HEK293T (cell line): ENCODE results near the gene PRKAR1B.

Experiments used
- CTBP1 ChIP-seq: fragments of 450-650 bp; IDR thresholded peaks from 2 replicates; pipeline ENCODE4 v1.6.1; 2016; ENCODE audit warnings: borderline replicate concordance
- FOXM1 ChIP-seq: fragments of 450-650 bp; IDR thresholded peaks from 2 replicates; pipeline ENCODE4 v1.6.1; 2017; ENCODE audit warnings: mild to moderate bottlenecking, borderline replicate concordance
- SUZ12 ChIP-seq: fragments of 450-650 bp; IDR thresholded peaks from 2 replicates; pipeline ENCODE4 v1.6.1; 2016; ENCODE audit warnings: mild to moderate bottlenecking
- ZNF384 ChIP-seq: fragments of 450-650 bp; IDR thresholded peaks from 2 replicates; pipeline ENCODE4 v1.6.1; 2016

DNA sequence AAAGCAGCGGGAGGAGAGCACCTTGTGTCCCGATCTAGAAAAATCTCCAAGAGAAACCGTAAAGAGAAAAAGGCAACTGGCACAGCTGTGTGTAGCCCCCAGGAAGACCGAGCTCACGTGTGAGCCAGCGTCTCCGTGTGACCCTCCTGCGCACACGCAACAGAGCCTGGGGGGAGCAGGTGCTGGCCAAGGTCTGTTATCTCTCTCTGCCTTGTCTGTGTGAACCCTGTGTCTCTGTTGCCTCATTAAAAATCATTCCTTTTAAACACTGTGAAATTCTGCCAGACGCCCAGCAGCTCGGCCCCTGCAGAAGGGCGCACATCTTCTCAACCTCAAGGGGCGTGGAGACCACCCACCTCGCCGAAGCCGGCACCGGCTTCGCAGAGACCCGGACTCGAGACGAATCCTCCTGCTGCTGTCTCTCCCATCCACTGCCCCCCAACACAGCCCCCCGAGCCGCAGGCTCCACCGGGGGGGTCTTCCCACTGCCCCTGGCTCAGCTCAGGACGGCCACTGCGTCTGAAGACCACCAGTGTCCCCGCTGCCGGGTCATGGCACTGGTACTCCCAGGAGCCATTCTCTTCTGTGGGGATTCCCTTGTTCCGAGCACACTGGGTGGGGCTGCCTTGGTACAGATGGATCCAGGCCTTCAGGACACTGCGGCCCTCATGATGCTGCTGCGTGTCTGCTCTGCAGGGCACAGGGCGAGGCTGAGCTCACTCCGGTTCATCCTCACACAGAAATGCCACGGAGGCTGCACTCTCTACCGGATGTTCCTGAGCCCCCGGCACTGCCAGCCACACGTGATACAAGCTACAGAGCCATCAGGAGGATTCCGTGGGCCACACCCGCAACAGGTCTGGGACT, 94.9 kb downstream of the PRKAR1B start:
- TF ChIP-seq SUZ12, result no peak
- TF ChIP-seq FOXM1, result no peak
- no peak for TF ChIP-seq CTBP1
- TF ChIP-seq ZNF384, result no peak
